Neural cell (in vitro differentiated cells): ENCODE results near the gene ADAM23. TPM values are rescaled to one million over a fixed set of nuclear protein-coding genes. Genes with fewer than 3 reads are reported as not detected.

Experiments used
- H2AFZ ChIP-seq: fragments of 200-600, 300-800 bp; sonication (generic), shearing (Covaris generic); 2 replicates; pipeline ENCODE4 v1.6.0; 2014; ENCODE audit warnings: low read depth, mild to moderate bottlenecking, antibody characterized with exemption, low read length, moderate library complexity
- H3F3A ChIP-seq: fragments of 200-600 bp; shearing (Covaris generic); 2 replicates; pipeline ENCODE4 v1.6.1; 2016; ENCODE audit warnings: mild to moderate bottlenecking, moderate library complexity, mixed read lengths, antibody characterized with exemption, low read length; ENCODE audit not compliant: insufficient read depth, poor library complexity, severe bottlenecking
- H3K27ac ChIP-seq: fragments of 200-600, 300-800 bp; sonication (generic), shearing (Covaris generic); 2 replicates; pipeline ENCODE4 v1.5.1; 2014; ENCODE audit warnings: mild to moderate bottlenecking, low read length, moderate library complexity
- H3K27me3 ChIP-seq: fragments of 300-800, 200-600 bp; sonication (generic), shearing (Covaris generic); 2 replicates; pipeline ENCODE4 v1.6.0; 2014; ENCODE audit warnings: mild to moderate bottlenecking, low read depth, low read length, moderate library complexity; ENCODE audit not compliant: insufficient read depth
- H3K36me3 ChIP-seq: fragments of 300-800, 200-600 bp; sonication (generic), shearing (Covaris generic); 2 replicates; pipeline ENCODE4 v1.5.1; 2014; ENCODE audit warnings: mild to moderate bottlenecking, antibody characterized with exemption, low read length, moderate library complexity; ENCODE audit not compliant: insufficient read depth
- H3K4me2 ChIP-seq: fragments of 300-800, 200-600 bp; sonication (generic), shearing (Covaris generic); 2 replicates; pipeline ENCODE4 v1.6.0; 2014; ENCODE audit warnings: mild to moderate bottlenecking, low read length
- H3K4me3 ChIP-seq: fragments of 300-800, 200-600 bp; sonication (generic), shearing (Covaris generic); 2 replicates; pipeline ENCODE4 v1.5.1; 2014; ENCODE audit warnings: mild to moderate bottlenecking, low read length, moderate library complexity
- H3K79me2 ChIP-seq: fragments of 200-600 bp; shearing (Covaris generic); replicated peaks from 2 replicates; pipeline ENCODE4 v1.6.0; 2014; ENCODE audit warnings: mild to moderate bottlenecking, low read length, moderate library complexity; ENCODE audit not compliant: insufficient read depth
- H3K9ac ChIP-seq: fragments of 300-800, 200-600 bp; sonication (generic), shearing (Covaris generic); 2 replicates; pipeline ENCODE4 v1.6.1; 2016; ENCODE audit warnings: mild to moderate bottlenecking, low read length, mixed read lengths
- H3K9me2 ChIP-seq: fragments of 200-600 bp; shearing (Covaris generic); 2 replicates; pipeline ENCODE4 v1.6.1; 2016; ENCODE audit warnings: mild to moderate bottlenecking, low read length, mixed read lengths; ENCODE audit not compliant: insufficient read depth
- H3K9me3 ChIP-seq: fragments of 200-600, 300-800 bp; sonication (generic), shearing (Covaris generic); 2 replicates; pipeline ENCODE4 v1.6.1; 2016; ENCODE audit warnings: mild to moderate bottlenecking, mixed run types, low read length, moderate library complexity, mixed read lengths
- H4K20me1 ChIP-seq: fragments of 200-600 bp; shearing (Covaris generic); 2 replicates; pipeline ENCODE4 v1.6.1; 2016; ENCODE audit warnings: mild to moderate bottlenecking, mixed run types; ENCODE audit not compliant: insufficient read depth
- EP300 ChIP-seq: fragments of 450-650 bp; conservative IDR thresholded peaks from 2 replicates; pipeline ENCODE4 v1.6.1; 2014; ENCODE audit warnings: antibody characterized with exemption, mild to moderate bottlenecking, moderate library complexity; ENCODE audit not compliant: poor library complexity, severe bottlenecking
- EZH2 ChIP-seq: fragments of 200-600, 300-800 bp; shearing (Covaris generic), sonication (generic); IDR thresholded peaks from 2 replicates; pipeline ENCODE4 v1.6.1; 2014; ENCODE audit warnings: antibody characterized with exemption, low read length, borderline replicate concordance, mild to moderate bottlenecking; ENCODE audit not compliant: insufficient read depth, poor library complexity, severe bottlenecking
- MXI1 ChIP-seq: fragments of 450-650 bp; conservative IDR thresholded peaks from 2 replicates; pipeline ENCODE4 v1.6.1; 2014; ENCODE audit warnings: antibody characterized with exemption, mild to moderate bottlenecking; ENCODE audit not compliant: poor library complexity, severe bottlenecking
- POLR2AphosphoS5 ChIP-seq: IDR thresholded peaks from 2 replicates; pipeline ENCODE4 v1.6.1; 2012
- RAD21 ChIP-seq: fragments of 450-650 bp; conservative IDR thresholded peaks from 2 replicates; pipeline ENCODE4 v1.6.1; 2014; ENCODE audit warnings: antibody characterized with exemption, mild to moderate bottlenecking, moderate library complexity
- SMC3 ChIP-seq: fragments of 450-650 bp; conservative IDR thresholded peaks from 2 replicates; pipeline ENCODE4 v1.6.1; 2014; ENCODE audit warnings: antibody characterized with exemption, mild to moderate bottlenecking, moderate library complexity; ENCODE audit not compliant: poor library complexity
- TAF1 ChIP-seq: IDR thresholded peaks from 2 replicates; pipeline ENCODE4 v1.6.1; 2012; ENCODE audit warnings: low read depth
- polyA plus RNA-seq: library from polyadenylated mRNA; depleted of rRNA; stranded (reverse); fragments of >200 nt; gene quantifications from 2 replicates; pipeline ENCODE4 v1.2.3, GENCODE V29; 2014
- TF ChIP-seq, protein P1 (sequence below): fragments of 450-650 bp; IDR thresholded peaks from 2 replicates; pipeline ENCODE4 v1.5.1; 2014; ENCODE audit warnings: antibody characterized with exemption, mild to moderate bottlenecking, moderate library complexity; ENCODE audit not compliant: poor library complexity, severe bottlenecking
- TF ChIP-seq, protein P2 (sequence below): IDR thresholded peaks from 2 replicates; pipeline ENCODE4 v1.6.1; 2012; ENCODE audit warnings: borderline replicate concordance

The ADAM23 gene
- polyA plus RNA-seq, 1 donor from 2014 or later, result 75.2 TPM

DNA sequence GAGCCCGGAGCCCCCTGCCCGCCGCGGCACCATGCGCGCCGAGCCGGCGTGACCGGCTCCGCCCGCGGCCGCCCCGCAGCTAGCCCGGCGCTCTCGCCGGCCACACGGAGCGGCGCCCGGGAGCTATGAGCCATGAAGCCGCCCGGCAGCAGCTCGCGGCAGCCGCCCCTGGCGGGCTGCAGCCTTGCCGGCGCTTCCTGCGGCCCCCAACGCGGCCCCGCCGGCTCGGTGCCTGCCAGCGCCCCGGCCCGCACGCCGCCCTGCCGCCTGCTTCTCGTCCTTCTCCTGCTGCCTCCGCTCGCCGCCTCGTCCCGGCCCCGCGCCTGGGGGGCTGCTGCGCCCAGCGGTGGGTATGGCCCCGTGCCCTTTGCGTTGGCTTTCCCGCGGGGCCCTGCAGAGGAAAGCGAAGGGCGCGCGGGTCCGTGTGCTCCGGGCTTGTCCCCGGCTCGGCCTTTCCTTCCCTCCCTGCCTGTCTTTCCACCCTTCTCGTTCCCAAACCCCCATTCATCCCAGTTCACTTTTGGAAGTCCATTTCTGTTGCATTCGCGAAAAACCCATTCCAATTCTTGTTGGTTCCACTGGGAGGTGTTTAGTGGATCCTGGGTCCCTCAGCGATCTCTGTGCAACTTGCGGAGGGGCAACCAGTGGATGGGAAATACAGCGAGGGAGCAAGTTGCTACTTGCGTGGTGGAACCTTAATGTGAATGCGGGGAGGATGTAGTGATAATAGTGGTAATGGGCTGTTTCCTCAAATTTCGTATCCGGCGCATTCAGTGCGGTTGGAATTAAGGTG, 599 bp downstream of the ADAM23 start:
- no peaks in the 10 kb centered on the region for H4K20me1 ChIP-seq
- peak overlapping the region; percentile 73 for H3K4me3 ChIP-seq
- no peaks in the 10 kb centered on the region for H3F3A ChIP-seq
- H3K36me3 ChIP-seq, result no peaks in the 10 kb centered on the region
- H3K79me2 ChIP-seq, result peaks cover 42% of the 10 kb centered on the region
- peak overlapping the region; percentile 10 for H2AFZ ChIP-seq
- H3K9me2 ChIP-seq, result no peaks in the 10 kb centered on the region
- H3K27me3 ChIP-seq, result no peaks in the 10 kb centered on the region
- peak overlapping the region; percentile 85 for H3K9ac ChIP-seq
- H3K9me3 ChIP-seq, result no peaks in the 10 kb centered on the region
- peak; percentile 8 for TF ChIP-seq POLR2AphosphoS5
- TF ChIP-seq RAD21, result peak; percentile 45
- TF ChIP-seq, protein P1, sequence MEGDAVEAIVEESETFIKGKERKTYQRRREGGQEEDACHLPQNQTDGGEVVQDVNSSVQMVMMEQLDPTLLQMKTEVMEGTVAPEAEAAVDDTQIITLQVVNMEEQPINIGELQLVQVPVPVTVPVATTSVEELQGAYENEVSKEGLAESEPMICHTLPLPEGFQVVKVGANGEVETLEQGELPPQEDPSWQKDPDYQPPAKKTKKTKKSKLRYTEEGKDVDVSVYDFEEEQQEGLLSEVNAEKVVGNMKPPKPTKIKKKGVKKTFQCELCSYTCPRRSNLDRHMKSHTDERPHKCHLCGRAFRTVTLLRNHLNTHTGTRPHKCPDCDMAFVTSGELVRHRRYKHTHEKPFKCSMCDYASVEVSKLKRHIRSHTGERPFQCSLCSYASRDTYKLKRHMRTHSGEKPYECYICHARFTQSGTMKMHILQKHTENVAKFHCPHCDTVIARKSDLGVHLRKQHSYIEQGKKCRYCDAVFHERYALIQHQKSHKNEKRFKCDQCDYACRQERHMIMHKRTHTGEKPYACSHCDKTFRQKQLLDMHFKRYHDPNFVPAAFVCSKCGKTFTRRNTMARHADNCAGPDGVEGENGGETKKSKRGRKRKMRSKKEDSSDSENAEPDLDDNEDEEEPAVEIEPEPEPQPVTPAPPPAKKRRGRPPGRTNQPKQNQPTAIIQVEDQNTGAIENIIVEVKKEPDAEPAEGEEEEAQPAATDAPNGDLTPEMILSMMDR, result no peak
- TF ChIP-seq SMC3, result peak; percentile 51
- TF ChIP-seq MXI1, result peak; percentile 68
- peak overlapping the region; percentile 81 for H3K4me2 ChIP-seq
- peak overlapping the region; percentile 54 for H3K27ac ChIP-seq

- no peaks in the 10 kb centered on the region for H3K27me3 ChIP-seq
- H3F3A ChIP-seq, result no peaks in the 10 kb centered on the region
- H3K79me2 ChIP-seq, result peaks cover 45% of the 10 kb centered on the region
These were observed 2.6 kb downstream of the ADAM23 start for GRCh38 chr2:206445948-206446347.

More at GRCh38 chr2:206445948-206446347, 2.6 kb downstream of the ADAM23 start:
- no peaks in the 10 kb centered on the region for H3K9me3 ChIP-seq
- H2AFZ ChIP-seq, result no peak overlapping the region
- peak overlapping the region; percentile 81 for H3K4me2 ChIP-seq
- no peaks in the 10 kb centered on the region for H3K36me3 ChIP-seq
- TF ChIP-seq TAF1 (no peak), RAD21 (no peak), EP300 (no peak), POLR2AphosphoS5 (no peak), SMC3 (no peak), MXI1 (no peak), EZH2 (no peak)
- TF ChIP-seq, protein P1, result no peak
- TF ChIP-seq, protein P2, sequence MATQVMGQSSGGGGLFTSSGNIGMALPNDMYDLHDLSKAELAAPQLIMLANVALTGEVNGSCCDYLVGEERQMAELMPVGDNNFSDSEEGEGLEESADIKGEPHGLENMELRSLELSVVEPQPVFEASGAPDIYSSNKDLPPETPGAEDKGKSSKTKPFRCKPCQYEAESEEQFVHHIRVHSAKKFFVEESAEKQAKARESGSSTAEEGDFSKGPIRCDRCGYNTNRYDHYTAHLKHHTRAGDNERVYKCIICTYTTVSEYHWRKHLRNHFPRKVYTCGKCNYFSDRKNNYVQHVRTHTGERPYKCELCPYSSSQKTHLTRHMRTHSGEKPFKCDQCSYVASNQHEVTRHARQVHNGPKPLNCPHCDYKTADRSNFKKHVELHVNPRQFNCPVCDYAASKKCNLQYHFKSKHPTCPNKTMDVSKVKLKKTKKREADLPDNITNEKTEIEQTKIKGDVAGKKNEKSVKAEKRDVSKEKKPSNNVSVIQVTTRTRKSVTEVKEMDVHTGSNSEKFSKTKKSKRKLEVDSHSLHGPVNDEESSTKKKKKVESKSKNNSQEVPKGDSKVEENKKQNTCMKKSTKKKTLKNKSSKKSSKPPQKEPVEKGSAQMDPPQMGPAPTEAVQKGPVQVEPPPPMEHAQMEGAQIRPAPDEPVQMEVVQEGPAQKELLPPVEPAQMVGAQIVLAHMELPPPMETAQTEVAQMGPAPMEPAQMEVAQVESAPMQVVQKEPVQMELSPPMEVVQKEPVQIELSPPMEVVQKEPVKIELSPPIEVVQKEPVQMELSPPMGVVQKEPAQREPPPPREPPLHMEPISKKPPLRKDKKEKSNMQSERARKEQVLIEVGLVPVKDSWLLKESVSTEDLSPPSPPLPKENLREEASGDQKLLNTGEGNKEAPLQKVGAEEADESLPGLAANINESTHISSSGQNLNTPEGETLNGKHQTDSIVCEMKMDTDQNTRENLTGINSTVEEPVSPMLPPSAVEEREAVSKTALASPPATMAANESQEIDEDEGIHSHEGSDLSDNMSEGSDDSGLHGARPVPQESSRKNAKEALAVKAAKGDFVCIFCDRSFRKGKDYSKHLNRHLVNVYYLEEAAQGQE, result no peak
- no peaks in the 10 kb centered on the region for H4K20me1 ChIP-seq
- H3K9me2 ChIP-seq, result no peaks in the 10 kb centered on the region
- no peak overlapping the region for H3K27ac ChIP-seq
- H3K9ac ChIP-seq, result peak overlapping the region; percentile 85
- peak overlapping the region; percentile 73 for H3K4me3 ChIP-seq
